Measurements from ENCODE around the gene MRPS18B. TPM values are rescaled to one million over a fixed set of nuclear protein-coding genes. Genes with fewer than 3 reads are reported as not detected.

The MRPS18B gene
- total and polyA plus RNA-seq, 2 donors (not counting 1 experiment from before 2014, with no cell fraction given) = 35.9 to 38.8 TPM

GRCh38 chr6:30615219-30615957 is 2.3 kb upstream of the MRPS18B start:
- ChIA-PET POLR2A (interaction anchor here (0.6 to 4.0 kb wide), 29 partner anchors 11 to 1730 kb away, joined by 3 to 22 read pairs (median 5); partner anchors contain the start of genes ABCF1, ATAT1, C6orf136 and DHX16), CTCF (interaction anchor here (0.5 to 4.8 kb wide), 19 partner anchors 10 to 1037 kb away, joined by 3 to 41 read pairs (median 4); partner anchors contain the start of genes DHX16 and MDC1)
- Histone ChIP-seq H3K79me2 (ENCODE audit: control insufficient read depth, insufficient read depth, low read length) (peaks cover 73% of the 10 kb centered on the region), H3K4me3 (ENCODE audit: control extremely low read depth in 1 of 5, extremely low read depth in 1 of 5, insufficient read depth in 1 of 5, low read depth in 2 of 5, low read length in 4 of 5) (peak overlapping the region; percentile 89 to 100 (median 98)), H3K9me3 (ENCODE audit: control extremely low read depth in 1 of 3, control insufficient read depth in 2 of 3, insufficient read depth in 1 of 3, low read length in 2 of 3) (no peaks in the 10 kb centered on the region), H2AFZ (ENCODE audit: insufficient read depth, low read depth, low read length, poor library complexity, severe bottlenecking) (no peak overlapping the region), H4K20me1 (ENCODE audit: control insufficient read depth, insufficient read depth, low read length, poor library complexity, severe bottlenecking) (no peaks in the 10 kb centered on the region), H3K36me3 (replicated peaks in 1 of 2; ENCODE audit: control extremely low read depth in 1 of 2, control insufficient read depth in 1 of 2, extremely low read depth in 1 of 2, insufficient read depth in 2 of 2, low read length in 1 of 2) (peaks cover 4 to 24% of the 10 kb centered on the region in 2 experiments), H3K4me1 (ENCODE audit: control insufficient read depth in 2 of 2, insufficient read depth in 2 of 2, low read length in 2 of 2) (peaks cover 41 to 46% of the 10 kb centered on the region in 2 donors), H3K4me2 (replicated peaks; ENCODE audit: low read depth, low read length, poor library complexity, severe bottlenecking) (peak overlapping the region; percentile 82), H3K9ac (ENCODE audit: low read length) (peak overlapping the region; percentile 100), H3K27me3 (replicated peaks in 1 of 4; ENCODE audit: control extremely low read depth in 1 of 4, control insufficient read depth in 3 of 4, insufficient read depth in 4 of 4, low read length in 3 of 4) (no peaks in the 10 kb centered on the region), H3K27ac (ENCODE audit: low read length in 2 of 2) (peak overlapping the region; percentile 99)
- ATAC-seq (ENCODE audit: low read depth) (no peak), DNase-seq (peak; percentile 71)
- no peak for TF ChIP-seq CTCF (IDR thresholded peaks at IDR 0.05)
- Mint-ChIP-seq H3K4me1 (peaks cover 52% of the 10 kb centered on the region), H3K4me3 (peak overlapping the region; percentile 92), H3K9me3 (ENCODE audit: insufficient read depth) (no peaks in the 10 kb centered on the region), H3K27me3 (no peaks in the 10 kb centered on the region), H3K27ac (peak overlapping the region; percentile 100)
- 0% methylated on average over 4 of the region's 10 CpGs for WGBS (ENCODE audit: insufficient coverage)
- intact Hi-C loops (cut with micrococcal nuclease) = loop anchor here (2.0 to 10.0 kb wide), 4 partner anchors 19 to 739 kb away; partner anchors contain the start of genes GTF2H4 and HLA-B
